Suprapubic skin (tissue), 4 donors: ENCODE results near the gene FAM217B.

Experiments used
- CTCF ChIP-seq, 2 donors: fragments of 200-600 bp in 1 of 2; fragments of 450-650 bp in 1 of 2; sonication (generic) in 1 of 2; IDR thresholded peaks; one replicate each; pipeline ENCODE4 v1.5.1; 2016 to 2019; ENCODE audit warnings: antibody characterized with exemption in 2 of 2, mild to moderate bottlenecking in 1 of 2, moderate library complexity in 1 of 2
- EP300 ChIP-seq: sonication (generic); formaldehyde crosslinking; IDR thresholded peaks from one replicate; pipeline ENCODE4 v1.6.1; 2017; ENCODE audit warnings: antibody characterized with exemption
- POLR2A ChIP-seq, 2 donors: fragments of 450-650 bp; IDR thresholded peaks; one replicate each; pipeline ENCODE4 v1.6.1; 2017; ENCODE audit warnings: antibody characterized with exemption in 2 of 2, mild to moderate bottlenecking in 2 of 2, moderate library complexity in 2 of 2
- POLR2AphosphoS5 ChIP-seq, 3 donors: sonication (generic); formaldehyde crosslinking; IDR thresholded peaks; one replicate each; pipeline ENCODE4 v1.6.1; 2017; ENCODE audit warnings: antibody characterized with exemption in 3 of 3

- TF ChIP-seq CTCF (IDR thresholded peaks at IDR 0.05) (no peak), POLR2A (IDR thresholded peaks at IDR 0.05) (no peak), POLR2AphosphoS5 (IDR thresholded peaks at IDR 0.05) (no peak), EP300 (no peak)
Observed at GRCh38 chr20:59987135-59987534, 46.9 kb downstream of the FAM217B start.
